ENCODE data around the gene IFNL3. TPM values are rescaled to one million over a fixed set of nuclear protein-coding genes. Genes with fewer than 3 reads are reported as not detected.

Gene IFNL3
- total RNA-seq, 3 donors from 2014 or later (not counting 1 experiment from before 2014, with no cell fraction given), result not detected

DNA sequence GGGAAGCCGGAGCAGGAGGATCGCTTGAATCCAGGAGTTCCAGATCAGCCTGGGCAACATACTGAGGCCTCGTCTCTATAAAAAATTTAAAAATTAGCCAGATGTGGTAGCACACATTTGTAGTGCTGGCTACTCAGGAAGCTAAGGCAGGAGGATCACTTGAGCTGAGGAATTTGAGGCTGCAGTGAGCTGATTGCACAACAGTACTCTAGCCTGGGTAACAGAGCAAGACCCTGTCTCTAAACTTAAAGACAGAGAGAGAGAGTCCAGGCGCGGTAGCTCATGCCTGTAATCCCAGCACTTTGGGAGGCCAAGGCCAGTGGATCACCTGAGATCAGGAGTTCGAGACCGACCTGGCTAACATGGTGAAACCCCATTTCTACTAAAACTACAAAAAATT, 4.4 kb downstream of the IFNL3 start:
- Histone ChIP-seq H3K27me3 (ENCODE audit: control insufficient read depth, insufficient read depth, low read length) (no peaks in the 10 kb centered on the region), H3K9me3 (ENCODE audit: control insufficient read depth, insufficient read depth, low read length) (no peaks in the 10 kb centered on the region), H3K4me1 (ENCODE audit: control insufficient read depth, insufficient read depth, low read length) (peaks cover 28% of the 10 kb centered on the region), H3K4me3 (ENCODE audit: low read length) (no peak overlapping the region), H3K36me3 (ENCODE audit: control insufficient read depth, insufficient read depth, low read length) (no peaks in the 10 kb centered on the region), H3K27ac (ENCODE audit: low read length) (no peak overlapping the region)
- H3K4me1 Mint-ChIP-seq, result peaks cover 19 to 30% of the 10 kb centered on the region in 2 donors
- no peak overlapping the region for H3K27ac Mint-ChIP-seq
- no peaks in the 10 kb centered on the region for H3K9me3 Mint-ChIP-seq
- intact Hi-C loops (cut with micrococcal nuclease), result no loop called here
- TF ChIP-seq, protein P1, sequence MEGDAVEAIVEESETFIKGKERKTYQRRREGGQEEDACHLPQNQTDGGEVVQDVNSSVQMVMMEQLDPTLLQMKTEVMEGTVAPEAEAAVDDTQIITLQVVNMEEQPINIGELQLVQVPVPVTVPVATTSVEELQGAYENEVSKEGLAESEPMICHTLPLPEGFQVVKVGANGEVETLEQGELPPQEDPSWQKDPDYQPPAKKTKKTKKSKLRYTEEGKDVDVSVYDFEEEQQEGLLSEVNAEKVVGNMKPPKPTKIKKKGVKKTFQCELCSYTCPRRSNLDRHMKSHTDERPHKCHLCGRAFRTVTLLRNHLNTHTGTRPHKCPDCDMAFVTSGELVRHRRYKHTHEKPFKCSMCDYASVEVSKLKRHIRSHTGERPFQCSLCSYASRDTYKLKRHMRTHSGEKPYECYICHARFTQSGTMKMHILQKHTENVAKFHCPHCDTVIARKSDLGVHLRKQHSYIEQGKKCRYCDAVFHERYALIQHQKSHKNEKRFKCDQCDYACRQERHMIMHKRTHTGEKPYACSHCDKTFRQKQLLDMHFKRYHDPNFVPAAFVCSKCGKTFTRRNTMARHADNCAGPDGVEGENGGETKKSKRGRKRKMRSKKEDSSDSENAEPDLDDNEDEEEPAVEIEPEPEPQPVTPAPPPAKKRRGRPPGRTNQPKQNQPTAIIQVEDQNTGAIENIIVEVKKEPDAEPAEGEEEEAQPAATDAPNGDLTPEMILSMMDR (IDR thresholded peaks at IDR 0.05), result no peak
- no peaks in the 10 kb centered on the region for H3K36me3 Mint-ChIP-seq
- 92% methylated on average over 7 of the region's 7 CpGs for WGBS (ENCODE audit: insufficient coverage)
- H3K27me3 Mint-ChIP-seq (ENCODE audit: low read depth in 2 of 2), result no peaks in the 10 kb centered on the region
- ATAC-seq (no peak), DNase-seq (no peak)
- no peak overlapping the region for H3K4me3 Mint-ChIP-seq

DNA sequence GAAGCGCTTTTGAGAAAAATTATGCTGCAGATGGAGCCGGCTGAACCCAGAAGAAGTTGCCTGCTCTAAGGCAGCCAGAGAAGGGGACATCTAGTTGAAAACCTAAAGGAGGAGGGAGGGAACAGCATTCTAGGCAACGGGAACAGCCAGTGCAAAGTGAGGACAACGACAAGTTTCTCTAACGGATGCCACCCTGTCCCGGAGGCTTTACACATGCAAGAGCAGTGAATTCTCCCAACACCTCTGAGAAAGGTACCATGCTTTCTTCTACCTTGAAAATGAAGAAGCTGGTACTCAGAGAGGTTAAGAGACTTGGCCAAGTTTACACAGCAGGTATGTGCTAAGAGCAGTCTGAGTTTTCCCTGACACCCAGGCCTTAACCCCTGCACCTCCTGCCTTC, 5.9 kb downstream of the IFNL3 start:
- no peak for ATAC-seq
- TF ChIP-seq, protein P1 (IDR thresholded peaks at IDR 0.05), result no peak
- no peak overlapping the region for H3K4me3 ChIP-seq (ENCODE audit: low read length)
- H3K27me3 ChIP-seq (ENCODE audit: control insufficient read depth, insufficient read depth, low read length), result no peaks in the 10 kb centered on the region
- Mint-ChIP-seq H3K36me3 (no peaks in the 10 kb centered on the region), H3K4me3 (no peak overlapping the region), H3K27me3 (ENCODE audit: low read depth in 2 of 2) (no peaks in the 10 kb centered on the region), H3K9me3 (no peaks in the 10 kb centered on the region), H3K4me1 (peaks cover 19 to 30% of the 10 kb centered on the region in 2 donors), H3K27ac (peak overlapping the region in 1 of 2 donors; percentile 78)
- peaks cover 28% of the 10 kb centered on the region for H3K4me1 ChIP-seq (ENCODE audit: control insufficient read depth, insufficient read depth, low read length)
- no peak overlapping the region for H3K27ac ChIP-seq (ENCODE audit: low read length)
- H3K9me3 ChIP-seq (ENCODE audit: control insufficient read depth, insufficient read depth, low read length), result no peaks in the 10 kb centered on the region
- WGBS (ENCODE audit: insufficient coverage), result 96% methylated on average over 6 of the region's 6 CpGs
- no peak for DNase-seq
- intact Hi-C loops (cut with micrococcal nuclease), result no loop called here
- H3K36me3 ChIP-seq (ENCODE audit: control insufficient read depth, insufficient read depth, low read length), result no peaks in the 10 kb centered on the region

DNA sequence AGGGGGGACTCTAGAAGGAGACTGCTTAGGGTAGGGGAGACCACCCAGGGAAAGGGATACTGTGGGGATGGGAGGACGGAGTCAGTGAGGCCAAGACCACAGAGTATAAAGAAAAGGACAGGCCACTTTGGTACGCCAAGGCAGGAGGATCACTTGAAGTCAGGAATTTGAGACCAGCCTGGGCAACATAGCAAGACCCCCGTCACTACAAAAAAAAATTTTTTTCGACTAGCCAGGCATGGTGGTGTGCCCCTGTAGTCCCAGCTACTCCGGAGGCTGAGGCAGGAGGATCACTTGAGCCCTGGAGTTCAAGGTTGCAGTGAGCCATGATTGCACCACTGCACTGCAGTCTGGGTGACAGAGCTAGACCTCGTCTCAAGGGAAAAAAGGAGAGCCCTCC, 6.6 kb downstream of the IFNL3 start:
- H3K4me1 Mint-ChIP-seq, result peaks cover 19 to 30% of the 10 kb centered on the region in 2 donors
- Histone ChIP-seq H3K4me1 (ENCODE audit: control insufficient read depth, insufficient read depth, low read length) (peaks cover 28% of the 10 kb centered on the region), H3K27ac (ENCODE audit: low read length) (no peak overlapping the region), H3K9me3 (ENCODE audit: control insufficient read depth, insufficient read depth, low read length) (no peaks in the 10 kb centered on the region), H3K27me3 (ENCODE audit: control insufficient read depth, insufficient read depth, low read length) (no peaks in the 10 kb centered on the region), H3K36me3 (ENCODE audit: control insufficient read depth, insufficient read depth, low read length) (no peaks in the 10 kb centered on the region), H3K4me3 (ENCODE audit: low read length) (no peak overlapping the region)
- ATAC-seq (no peak), DNase-seq (no peak)
- peak overlapping the region in 1 of 2 donors; percentile 78 for H3K27ac Mint-ChIP-seq
- H3K9me3 Mint-ChIP-seq, result no peaks in the 10 kb centered on the region
- H3K36me3 Mint-ChIP-seq, result no peaks in the 10 kb centered on the region
- peak overlapping the region; percentile 45 for H3K4me3 Mint-ChIP-seq
- intact Hi-C loops (cut with micrococcal nuclease), result no loop called here
- no peaks in the 10 kb centered on the region for H3K27me3 Mint-ChIP-seq (ENCODE audit: low read depth in 2 of 2)
- TF ChIP-seq, protein P1 (IDR thresholded peaks at IDR 0.05), result no peak
- WGBS (ENCODE audit: insufficient coverage), result 86% methylated on average over 5 of the region's 6 CpGs

Data from natural killer cell (primary cell).